ENCODE measurements around the gene AFM. TPM values are rescaled to one million over a fixed set of nuclear protein-coding genes. Genes with fewer than 3 reads are reported as not detected.

Gene AFM
- total and polyA plus RNA-seq, 2 of the 8 experiments (the other 6 are each of a cell fraction or from before 2014, with no cell fraction given): not detected

DNA sequence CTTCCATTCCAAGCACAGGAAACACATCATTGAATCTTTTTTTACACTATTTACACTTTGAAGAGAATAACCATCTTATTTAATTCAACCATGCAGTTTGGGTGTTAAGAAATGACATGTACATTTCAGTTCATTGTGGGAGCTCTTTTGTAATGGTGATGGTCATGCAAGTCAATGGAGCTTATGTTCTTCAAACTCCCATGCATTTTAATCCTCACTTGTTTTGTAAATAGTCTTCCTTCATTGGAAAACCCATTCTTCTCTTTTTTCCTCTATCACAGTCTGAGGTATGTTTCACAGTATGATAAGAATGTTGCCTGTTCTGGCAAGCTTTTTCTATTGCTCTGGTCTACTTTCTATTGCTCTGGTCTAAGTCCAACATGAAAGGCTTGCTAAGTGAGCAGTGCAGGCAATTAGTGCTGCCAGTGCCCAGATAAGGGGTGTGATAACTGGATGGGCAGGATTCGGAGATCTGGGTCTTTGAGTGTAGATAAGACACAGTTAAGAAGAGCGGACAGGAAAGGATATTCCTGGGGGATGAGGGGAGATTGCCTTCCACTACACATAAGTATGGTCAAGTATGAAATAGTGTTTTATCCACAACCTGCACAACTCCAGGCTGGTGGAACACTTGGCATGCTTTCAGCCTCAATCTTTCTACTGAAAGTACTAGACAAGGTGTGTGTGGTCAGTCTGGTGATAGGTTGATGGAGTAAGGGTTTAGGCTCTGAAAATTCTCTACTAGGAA is 28.4 kb upstream of the AFM start:
- Histone ChIP-seq H3K18ac (ENCODE audit: extremely low read depth, low read length) (peak overlapping the region; percentile 1; the same call in 1 of the 2 replicates), H2BK20ac (ENCODE audit: low read length) (0 out of 2 replicates have a peak overlapping the region, but pooled peaks have one; percentile 2), H2BK5ac (ENCODE audit: low read depth, low read length) (peak overlapping the region; percentile 84; the same call in 1 of the 2 replicates), H2BK120ac (replicated peaks; ENCODE audit: low read depth, low read length) (peak overlapping the region; percentile 59), H3K14ac (ENCODE audit: insufficient read length) (no peak overlapping the region), H3K23me2 (ENCODE audit: low read depth, low read length) (no peaks in the 10 kb centered on the region), H3K36me3 (ENCODE audit: control insufficient read depth in 2 of 4, insufficient read depth in 4 of 4, low read length in 3 of 4) (peaks cover 0 to 2% (median 0%) of the 10 kb centered on the region in 4 experiments; a peak in 2 of 8 replicates), H3K9me3 (ENCODE audit: insufficient read depth in 2 of 2, low read depth in 1 of 2, low read length in 1 of 2) (no peaks in the 10 kb centered on the region), H3K4me2 (ENCODE audit: insufficient read depth in 1 of 2, low read depth in 2 of 2, low read length in 2 of 2) (peak overlapping the region; percentile 41 to 62), H4K20me1 (replicated peaks in 1 of 2; ENCODE audit: control insufficient read depth in 1 of 2, insufficient read depth in 2 of 2, low read length in 2 of 2) (no peaks in the 10 kb centered on the region), H3K27ac (ENCODE audit: low read depth, low read length) (peak overlapping the region; percentile 43; the same call in 1 of the 2 replicates), H2AFZ (ENCODE audit: low read length) (no peak overlapping the region), H3K4me3 (ENCODE audit: extremely low read depth in 1 of 4, insufficient read depth in 2 of 4, low read depth in 3 of 4, low read length in 4 of 4) (peak overlapping the region in 1 of 4 experiments; percentile 13; a peak in 1 of 8 replicates), H3K4me1 (replicated peaks in 1 of 4; ENCODE audit: control insufficient read depth in 3 of 4, insufficient read depth in 4 of 4, low read length in 3 of 4) (peaks cover 5 to 25% (median 14%) of the 10 kb centered on the region in 4 experiments), H3K9ac (replicated peaks in 1 of 4; ENCODE audit: extremely low read depth in 1 of 4, low read depth in 3 of 4, low read length in 3 of 4) (no peak overlapping the region), H3K23ac (ENCODE audit: insufficient read length) (no peak overlapping the region), H4K91ac (replicated peaks; ENCODE audit: insufficient read length, low read length) (peak overlapping the region; percentile 87), H3K4ac (replicated peaks; ENCODE audit: insufficient read length, low read depth, low read length) (no peak overlapping the region), H4K5ac (ENCODE audit: insufficient read length, low read depth, low read length) (peak overlapping the region; percentile 12), H2AK5ac (ENCODE audit: low read depth, low read length) (peak overlapping the region; percentile 79; the same call in 1 of the 2 replicates), H4K8ac (ENCODE audit: extremely low read depth, insufficient read depth, low read length) (no peak overlapping the region), H3K79me1 (ENCODE audit: low read depth, low read length) (no peaks in the 10 kb centered on the region), H3K79me2 (ENCODE audit: control insufficient read depth in 1 of 2, insufficient read depth in 2 of 2, low read length in 2 of 2) (no peaks in the 10 kb centered on the region), H2BK15ac (ENCODE audit: low read length) (no peak overlapping the region), H3K27me3 (replicated peaks in 1 of 4; ENCODE audit: control insufficient read depth in 3 of 4, extremely low read depth in 1 of 4, insufficient read depth in 3 of 4, low read length in 3 of 4) (no peaks in the 10 kb centered on the region), H2BK12ac (ENCODE audit: low read depth, low read length) (0 out of 2 replicates have a peak overlapping the region, but pooled peaks have one; percentile 69), H3K56ac (replicated peaks; ENCODE audit: insufficient read length, low read depth, low read length) (no peak overlapping the region)
- FAIRE-seq (peak; percentile 86), DNase-seq (ENCODE audit: low read depth in 1 of 2, low spot score in 2 of 2) (no peak)
- POLR2A ChIA-PET (ENCODE audit: partially characterized antibody): interaction anchor here (1.5 kb wide), 1 partner anchor 15 kb away, joined by 3 read pairs; no protein-coding TSS in a partner anchor
- 59% methylated on average over 2 of the region's 2 CpGs; no CpG with 5 or more reads in 1 of the 2 experiments for WGBS, 2 experiments (ENCODE audit: extremely low coverage in 1 of 2, insufficient coverage in 1 of 2, insufficient read length in 1 of 2, insufficient replicate concordance in 2 of 2, low coverage in 1 of 2, low lambda C conversion rate in 2 of 2, missing lambda C conversion rate in 1 of 2)
- CTCF ChIA-PET (ENCODE audit: partially characterized antibody): interaction anchor here (0.8 to 1.5 kb wide), 2 partner anchors 18 to 19 kb away, joined by 3 to 4 read pairs; no protein-coding TSS in a partner anchor
- no peak for TF ChIP-seq CHD2 (IDR thresholded peaks at IDR 0.05; ENCODE audit: low read length)
- peak; percentile 13 for TF ChIP-seq NANOG (IDR thresholded peaks at IDR 0.05; ENCODE audit: insufficient read depth, low read depth, low read length, poor library complexity, severe bottlenecking)
- peak; percentile 85 for TF ChIP-seq SRF (IDR thresholded peaks at IDR 0.05; ENCODE audit: low read depth, low read length)
- TF ChIP-seq, protein P1, sequence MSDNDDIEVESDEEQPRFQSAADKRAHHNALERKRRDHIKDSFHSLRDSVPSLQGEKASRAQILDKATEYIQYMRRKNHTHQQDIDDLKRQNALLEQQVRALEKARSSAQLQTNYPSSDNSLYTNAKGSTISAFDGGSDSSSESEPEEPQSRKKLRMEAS (IDR thresholded peaks at IDR 0.05): no peak
- no peak for TF ChIP-seq MAFK (IDR thresholded peaks at IDR 0.05; ENCODE audit: low read depth, low read length)
- no peak for TF ChIP-seq JUN (IDR thresholded peaks at IDR 0.05; ENCODE audit: low read depth, low read length)
- TF ChIP-seq TEAD4 (IDR thresholded peaks at IDR 0.05; ENCODE audit: low read depth, low read length): peak; percentile 63
- TF ChIP-seq SP1 (IDR thresholded peaks at IDR 0.05; ENCODE audit: low read depth, low read length): peak; percentile 77
- no peak for TF ChIP-seq BACH1 (IDR thresholded peaks at IDR 0.05; ENCODE audit: low read length)
- TF ChIP-seq GABPA (IDR thresholded peaks at IDR 0.05; ENCODE audit: borderline replicate concordance, insufficient read depth, low read length): no peak
